ENCODE measurements around the gene CMTM1. TPM values are rescaled to one million over a fixed set of nuclear protein-coding genes. Genes with fewer than 3 reads are reported as not detected.

Gene CMTM1
- total and polyA plus RNA-seq, 2 experiments from 2014 or later, result 1.4 to 1.8 TPM

DNA sequence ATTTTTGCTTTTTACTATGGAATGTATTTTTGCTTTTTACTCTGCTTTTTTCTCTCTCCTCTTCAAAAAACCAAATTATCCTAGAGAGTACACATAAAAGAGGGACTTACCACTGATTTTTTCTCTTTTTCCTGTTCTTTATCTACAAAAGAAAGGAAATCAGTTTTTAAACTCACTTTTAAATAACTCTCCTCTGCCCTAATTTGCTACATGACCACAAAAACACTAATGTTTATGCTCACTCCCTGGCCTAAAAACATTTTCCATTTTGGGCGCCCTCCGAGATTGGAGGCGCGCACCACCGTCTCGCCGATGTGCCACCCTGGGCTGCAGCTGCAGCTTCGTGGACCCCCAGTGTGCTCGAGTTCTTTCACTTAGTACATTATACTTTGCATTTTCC, 17.4 kb upstream of the CMTM1 start:
- DNase-seq (ENCODE audit: low spot score), result no peak
- no peaks in the 10 kb centered on the region for H3K9me2 ChIP-seq (replicated peaks; ENCODE audit: insufficient read depth)
- no peaks in the 10 kb centered on the region for H3K36me3 ChIP-seq (replicated peaks; ENCODE audit: insufficient read depth, low read depth)
- no peaks in the 10 kb centered on the region for H4K20me1 ChIP-seq (ENCODE audit: insufficient read depth, poor library complexity, severe bottlenecking)
- no peaks in the 10 kb centered on the region for H3K9me3 ChIP-seq (ENCODE audit: low read depth)
- H2AFZ ChIP-seq, result peak overlapping the region; percentile 100
- peak overlapping the region; percentile 63 for H3K4me3 ChIP-seq
- no peak for TF ChIP-seq EZH2 (IDR thresholded peaks at IDR 0.05; ENCODE audit: borderline replicate concordance)
- 91% methylated on average over 9 of the region's 9 CpGs for WGBS (ENCODE audit: low lambda C conversion rate, missing lambda C conversion rate)
- H3K4me1 ChIP-seq (ENCODE audit: insufficient read depth), result peaks cover 21% of the 10 kb centered on the region
- peaks cover 20% of the 10 kb centered on the region for H3K79me2 ChIP-seq
- H3K27me3 ChIP-seq, result no peaks in the 10 kb centered on the region
- peak overlapping the region; percentile 96 for H3K27ac ChIP-seq
- H3K4me2 ChIP-seq, result peak overlapping the region; percentile 91

GRCh38 chr16:66549284-66550131, 16.7 kb upstream of the CMTM1 start, which contains the start of gene TK2:
Gene TK2 (minus strand): TSS chr16:66550122. CDS start chr16:66550061, 61 bp downstream.
- TF ChIP-seq EZH2 (IDR thresholded peaks at IDR 0.05; ENCODE audit: borderline replicate concordance), result no peak
- TF ChIP-seq CTCF (IDR thresholded peaks at IDR 0.05; ENCODE audit: poor library complexity), result peak; percentile 27
- Histone ChIP-seq H4K20me1 (ENCODE audit: insufficient read depth, poor library complexity, severe bottlenecking) (no peaks in the 10 kb centered on the region), H3K9me2 (replicated peaks; ENCODE audit: insufficient read depth) (no peaks in the 10 kb centered on the region), H3K79me2 (peaks cover 26% of the 10 kb centered on the region), H3K27me3 (no peaks in the 10 kb centered on the region), H3K27ac (peak within 1 kb of the TSS; percentile 96), H3K4me3 (peak within 1 kb of the TSS; percentile 63), H3K4me1 (ENCODE audit: insufficient read depth) (peaks cover 21% of the 10 kb centered on the region), H3K9me3 (ENCODE audit: low read depth) (no peaks in the 10 kb centered on the region), H3K4me2 (peak within 1 kb of the TSS; percentile 91), H3K36me3 (replicated peaks; ENCODE audit: insufficient read depth, low read depth) (no peaks in the 10 kb centered on the region), H2AFZ (peak within 1 kb of the TSS; percentile 100)
- DNase-seq (ENCODE audit: low spot score), result peak; percentile 87
- WGBS (ENCODE audit: low lambda C conversion rate, missing lambda C conversion rate), result 11% methylated on average over 71 of the region's 80 CpGs

- H3K4me2 ChIP-seq, result no peak overlapping the region
- H3K4me3 ChIP-seq, result no peak overlapping the region
- no peaks in the 10 kb centered on the region for H3K9me2 ChIP-seq (replicated peaks; ENCODE audit: insufficient read depth)
- H3K27me3 ChIP-seq, result no peaks in the 10 kb centered on the region
- peaks cover 21% of the 10 kb centered on the region for H3K4me1 ChIP-seq (ENCODE audit: insufficient read depth)
- H3K27ac ChIP-seq, result peak overlapping the region; percentile 90
- H4K20me1 ChIP-seq (ENCODE audit: insufficient read depth, poor library complexity, severe bottlenecking), result no peaks in the 10 kb centered on the region
- peak; percentile 37 for DNase-seq (ENCODE audit: low spot score)
- no peaks in the 10 kb centered on the region for H3K9me3 ChIP-seq (ENCODE audit: low read depth)
- no peak overlapping the region for H2AFZ ChIP-seq
- H3K36me3 ChIP-seq (replicated peaks; ENCODE audit: insufficient read depth, low read depth), result no peaks in the 10 kb centered on the region
- H3K79me2 ChIP-seq, result peaks cover 38% of the 10 kb centered on the region
- WGBS (ENCODE audit: low lambda C conversion rate, missing lambda C conversion rate), result 72% methylated on average over 6 of the region's 6 CpGs
- TF ChIP-seq CTCF (IDR thresholded peaks at IDR 0.05; ENCODE audit: poor library complexity) (no peak), EZH2 (IDR thresholded peaks at IDR 0.05; ENCODE audit: borderline replicate concordance) (no peak), EZH2phosphoT487 (IDR thresholded peaks at IDR 0.05; ENCODE audit: low read depth, severe bottlenecking, unreplicated experiment) (no peak)
Measured at GRCh38 chr16:66551348-66551759, 14.9 kb upstream of the CMTM1 start.

DNA sequence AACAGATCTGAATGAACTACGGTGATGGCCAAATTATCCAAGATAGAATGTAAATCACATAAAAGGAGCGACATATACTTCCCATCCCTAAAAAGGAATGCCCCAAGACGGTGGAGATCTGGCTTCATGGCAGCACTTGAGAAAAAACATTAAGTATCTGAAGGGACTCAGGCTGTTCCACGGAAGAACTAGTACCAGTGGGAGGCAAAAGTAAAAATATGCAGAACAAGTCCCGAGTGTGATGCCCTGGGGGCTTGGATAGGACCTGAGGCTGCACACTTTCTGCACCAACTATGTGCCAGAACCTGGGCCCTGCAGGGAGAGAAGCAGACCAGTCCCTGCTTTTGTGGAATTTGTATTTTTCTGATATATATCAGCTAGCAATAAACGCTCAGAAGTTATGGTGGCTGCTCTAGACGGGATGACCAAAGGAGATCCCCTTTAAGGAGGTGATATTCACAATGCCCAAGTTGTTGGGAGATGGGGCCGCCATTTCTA, 14.4 kb upstream of the CMTM1 start:
- Histone ChIP-seq H3K4me2 (peak overlapping the region; percentile 80), H3K79me2 (peaks cover 38% of the 10 kb centered on the region), H3K4me3 (peak overlapping the region; percentile 16), H3K27me3 (no peaks in the 10 kb centered on the region), H2AFZ (peak overlapping the region; percentile 81), H4K20me1 (ENCODE audit: insufficient read depth, poor library complexity, severe bottlenecking) (no peaks in the 10 kb centered on the region), H3K36me3 (replicated peaks; ENCODE audit: insufficient read depth, low read depth) (no peaks in the 10 kb centered on the region), H3K27ac (peak overlapping the region; percentile 90), H3K4me1 (ENCODE audit: insufficient read depth) (peaks cover 21% of the 10 kb centered on the region), H3K9me2 (replicated peaks; ENCODE audit: insufficient read depth) (no peaks in the 10 kb centered on the region), H3K9me3 (ENCODE audit: low read depth) (no peaks in the 10 kb centered on the region)
- TF ChIP-seq CTCF (IDR thresholded peaks at IDR 0.05; ENCODE audit: poor library complexity), result no peak
- TF ChIP-seq EZH2phosphoT487 (IDR thresholded peaks at IDR 0.05; ENCODE audit: low read depth, severe bottlenecking, unreplicated experiment), result no peak
- TF ChIP-seq EZH2 (IDR thresholded peaks at IDR 0.05; ENCODE audit: borderline replicate concordance), result no peak
- WGBS (ENCODE audit: low lambda C conversion rate, missing lambda C conversion rate), result 60% methylated on average over 8 of the region's 8 CpGs
- DNase-seq (ENCODE audit: low spot score), result no peak

Measured in hepatocyte (in vitro differentiated cells).